Measurements from ENCODE around the gene UTF1. TPM values are rescaled to one million over a fixed set of nuclear protein-coding genes. Genes with fewer than 3 reads are reported as not detected.

UTF1 gene
- total RNA-seq, 6 experiments from 2014 or later, result not detected

DNA sequence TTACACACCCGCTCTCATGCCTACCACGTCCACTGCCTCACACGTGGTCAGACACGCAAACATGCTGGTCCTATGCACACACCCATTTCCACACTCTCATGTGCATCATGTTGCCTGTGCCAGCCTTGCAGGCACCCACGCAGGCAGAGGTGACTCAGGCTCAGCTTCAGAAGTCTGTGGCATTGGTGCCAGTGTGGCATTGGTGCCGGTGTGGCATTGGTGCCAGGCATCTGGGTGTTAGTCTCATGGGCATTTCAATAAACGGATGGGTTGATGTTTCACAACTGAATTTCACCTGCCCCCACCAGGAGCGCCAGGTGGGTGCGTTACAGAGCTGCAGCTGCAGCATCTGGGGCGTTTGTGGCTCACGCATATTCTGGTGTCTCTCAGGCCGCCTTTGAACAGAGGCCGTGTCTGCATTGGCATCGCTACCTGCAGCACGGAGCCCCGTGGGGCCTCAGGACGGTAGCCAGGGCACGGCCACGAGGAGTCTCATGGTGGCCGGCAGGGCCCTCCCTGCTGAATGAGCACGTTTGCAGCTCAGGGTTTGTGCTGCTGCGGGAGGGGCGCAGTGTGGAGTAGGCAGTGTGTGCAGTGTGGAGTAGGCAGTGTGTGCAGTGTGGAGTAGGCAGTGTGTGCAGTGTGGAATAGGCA, 45.3 kb upstream of the UTF1 start:
- TF ChIP-seq, protein P1, sequence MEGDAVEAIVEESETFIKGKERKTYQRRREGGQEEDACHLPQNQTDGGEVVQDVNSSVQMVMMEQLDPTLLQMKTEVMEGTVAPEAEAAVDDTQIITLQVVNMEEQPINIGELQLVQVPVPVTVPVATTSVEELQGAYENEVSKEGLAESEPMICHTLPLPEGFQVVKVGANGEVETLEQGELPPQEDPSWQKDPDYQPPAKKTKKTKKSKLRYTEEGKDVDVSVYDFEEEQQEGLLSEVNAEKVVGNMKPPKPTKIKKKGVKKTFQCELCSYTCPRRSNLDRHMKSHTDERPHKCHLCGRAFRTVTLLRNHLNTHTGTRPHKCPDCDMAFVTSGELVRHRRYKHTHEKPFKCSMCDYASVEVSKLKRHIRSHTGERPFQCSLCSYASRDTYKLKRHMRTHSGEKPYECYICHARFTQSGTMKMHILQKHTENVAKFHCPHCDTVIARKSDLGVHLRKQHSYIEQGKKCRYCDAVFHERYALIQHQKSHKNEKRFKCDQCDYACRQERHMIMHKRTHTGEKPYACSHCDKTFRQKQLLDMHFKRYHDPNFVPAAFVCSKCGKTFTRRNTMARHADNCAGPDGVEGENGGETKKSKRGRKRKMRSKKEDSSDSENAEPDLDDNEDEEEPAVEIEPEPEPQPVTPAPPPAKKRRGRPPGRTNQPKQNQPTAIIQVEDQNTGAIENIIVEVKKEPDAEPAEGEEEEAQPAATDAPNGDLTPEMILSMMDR (IDR thresholded peaks at IDR 0.05), result no peak
- Mint-ChIP-seq H3K4me3 (no peak overlapping the region), H3K4me1 (ENCODE audit: low read depth) (no peaks in the 10 kb centered on the region), H3K9me3 (peaks cover 17% of the 10 kb centered on the region), H3K27ac (no peak overlapping the region), H3K36me3 (ENCODE audit: low read depth) (no peaks in the 10 kb centered on the region; the same call in 1 of the 2 replicates), H3K27me3 (ENCODE audit: insufficient read depth) (peaks cover 9% of the 10 kb centered on the region)
- no peak for DNase-seq

DNA sequence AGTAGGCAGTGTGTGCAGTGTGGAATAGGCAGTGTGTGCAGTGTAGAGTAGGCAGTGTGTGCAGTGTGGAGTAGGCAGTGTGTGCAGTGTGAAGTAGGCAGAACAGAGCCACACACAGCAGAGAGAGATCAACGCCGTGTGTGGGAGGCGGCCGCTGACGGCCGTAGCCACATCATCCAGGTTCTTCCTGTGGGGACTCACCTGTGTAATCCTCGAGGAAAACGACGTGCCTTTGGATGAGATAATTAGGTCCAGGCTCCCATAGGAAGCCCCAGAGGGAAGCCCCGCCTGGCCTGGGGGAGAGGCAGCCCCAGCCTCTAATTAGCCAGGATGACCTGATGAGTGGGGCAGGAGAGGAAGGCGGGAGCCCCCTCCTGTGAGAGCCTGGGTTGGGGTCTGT, 44.6 kb upstream of the UTF1 start:
- Mint-ChIP-seq H3K27me3 (ENCODE audit: insufficient read depth) (peaks cover 7% of the 10 kb centered on the region), H3K27ac (no peak overlapping the region), H3K36me3 (ENCODE audit: low read depth) (no peaks in the 10 kb centered on the region; the same call in 1 of the 2 replicates), H3K4me1 (ENCODE audit: low read depth) (no peaks in the 10 kb centered on the region), H3K4me3 (no peak overlapping the region), H3K9me3 (peaks cover 16% of the 10 kb centered on the region)
- TF ChIP-seq, protein P1 (IDR thresholded peaks at IDR 0.05), result no peak
- no peak for DNase-seq

DNA sequence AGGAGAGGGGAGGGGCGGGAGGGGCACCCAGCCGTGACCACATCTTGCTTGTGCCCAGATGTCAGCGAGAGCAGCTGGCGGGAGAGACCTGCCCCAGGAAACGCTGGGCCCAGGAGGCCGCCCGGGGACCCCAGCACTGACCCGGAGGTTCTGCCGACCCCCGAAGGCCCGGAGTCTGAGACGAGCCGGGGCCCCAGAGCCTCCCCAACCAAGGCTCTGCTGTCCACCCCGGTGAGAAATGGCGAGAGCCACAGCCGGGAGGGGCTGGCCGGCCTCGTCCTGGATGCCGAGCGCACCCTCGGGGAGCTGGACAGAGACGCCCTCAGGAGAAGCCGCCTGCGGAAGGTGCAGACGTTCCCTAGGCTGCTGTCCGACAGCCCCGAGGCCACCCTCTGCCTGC, 44.1 kb upstream of the UTF1 start:
- DNase-seq, result no peak

DNA sequence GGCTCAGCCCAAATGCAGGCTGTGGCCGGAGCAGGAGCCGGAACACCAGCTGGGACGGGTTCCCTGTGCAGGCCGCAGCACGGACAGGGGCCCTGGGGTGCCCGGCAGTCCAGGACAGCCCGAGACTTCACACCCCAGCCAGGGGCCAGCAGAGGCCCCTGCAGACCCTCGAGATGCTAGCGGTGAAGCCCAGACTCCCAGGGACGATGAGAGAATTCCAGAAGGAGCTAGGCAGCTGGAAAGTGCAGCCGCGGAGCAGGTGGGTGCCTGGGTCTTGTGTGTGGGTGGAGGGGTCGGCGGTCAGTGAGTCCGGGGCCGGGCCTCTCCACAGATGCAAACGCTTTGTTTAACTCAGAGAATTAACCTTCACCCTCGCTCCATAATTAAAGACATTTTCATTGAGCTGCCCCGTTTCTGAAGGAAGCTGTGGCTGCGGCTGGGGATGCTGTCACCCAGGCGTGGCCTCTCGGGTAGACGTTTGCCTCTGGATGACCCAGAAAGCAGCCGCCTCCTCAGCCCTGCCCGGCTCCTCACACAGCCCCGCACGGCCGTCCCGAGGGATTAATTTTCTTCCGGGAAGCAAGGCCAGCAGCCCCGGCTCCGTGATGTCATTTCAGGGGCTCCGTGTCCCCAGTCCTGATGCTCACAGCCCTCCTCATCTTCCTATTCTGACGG, 43.5 kb upstream of the UTF1 start:
- DNase-seq, result no peak
- Mint-ChIP-seq H3K4me3 (no peak overlapping the region), H3K36me3 (ENCODE audit: low read depth) (no peaks in the 10 kb centered on the region; the same call in 1 of the 2 replicates), H3K27ac (no peak overlapping the region), H3K4me1 (ENCODE audit: low read depth) (no peaks in the 10 kb centered on the region), H3K9me3 (peaks cover 13% of the 10 kb centered on the region), H3K27me3 (ENCODE audit: insufficient read depth) (peaks cover 11% of the 10 kb centered on the region)
- TF ChIP-seq, protein P1 (IDR thresholded peaks at IDR 0.05), result no peak

More for the DNA sequence above, 44.1 kb upstream of the UTF1 start:
- H3K36me3 Mint-ChIP-seq (ENCODE audit: low read depth), result no peaks in the 10 kb centered on the region; the same call in 1 of the 2 replicates
- no peaks in the 10 kb centered on the region for H3K4me1 Mint-ChIP-seq (ENCODE audit: low read depth)
- TF ChIP-seq, protein P1 (IDR thresholded peaks at IDR 0.05), result no peak
- H3K27ac Mint-ChIP-seq, result no peak overlapping the region
- H3K27me3 Mint-ChIP-seq (ENCODE audit: insufficient read depth), result peaks cover 8% of the 10 kb centered on the region
- H3K4me3 Mint-ChIP-seq, result no peak overlapping the region
- peaks cover 13% of the 10 kb centered on the region for H3K9me3 Mint-ChIP-seq

DNA sequence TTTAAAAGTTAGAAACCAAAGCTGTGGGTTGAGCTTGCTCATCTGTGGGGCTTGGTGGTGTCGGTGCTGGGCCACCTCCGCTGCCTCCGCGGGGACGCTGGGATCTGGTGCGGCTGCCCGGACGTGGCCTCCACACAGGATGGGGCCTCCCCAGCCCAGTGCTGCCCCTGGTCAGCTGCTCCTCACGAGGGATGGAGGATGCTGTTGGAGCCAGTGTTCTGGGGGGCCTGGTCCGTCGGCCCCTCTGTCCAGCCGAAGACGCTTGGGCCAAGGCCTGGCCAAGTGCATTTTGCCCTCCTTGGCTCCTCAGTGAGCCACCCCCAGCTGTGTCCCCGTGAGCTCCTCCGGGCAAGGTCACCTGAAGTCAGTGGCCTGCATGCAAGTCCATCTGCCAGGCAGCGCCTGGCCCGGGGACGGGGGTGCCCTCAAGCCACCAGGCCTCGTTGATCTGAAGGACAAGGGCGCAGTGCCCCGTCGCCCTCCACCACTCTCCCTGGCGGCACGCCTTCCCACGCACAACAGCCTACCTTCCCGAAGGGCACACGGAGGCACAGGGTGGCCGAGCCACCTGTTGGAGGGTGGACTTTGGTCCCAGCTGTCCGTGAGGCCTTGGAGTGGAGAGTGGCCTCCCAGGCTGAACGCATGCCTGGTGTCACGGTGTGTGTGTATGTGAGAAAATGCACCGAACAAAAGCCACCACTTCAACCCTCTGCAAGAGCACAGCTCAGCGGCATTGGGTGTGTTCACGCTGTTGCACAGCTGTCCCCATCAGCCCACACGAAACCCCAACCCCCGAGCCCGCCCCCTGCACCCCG, 42.7 kb upstream of the UTF1 start:
- peaks cover 12% of the 10 kb centered on the region for H3K9me3 Mint-ChIP-seq
- no peak overlapping the region for H3K4me3 Mint-ChIP-seq
- no peaks in the 10 kb centered on the region for H3K4me1 Mint-ChIP-seq (ENCODE audit: low read depth)
- H3K36me3 Mint-ChIP-seq (ENCODE audit: low read depth), result no peaks in the 10 kb centered on the region; the same call in 1 of the 2 replicates
- no peak overlapping the region for H3K27ac Mint-ChIP-seq
- TF ChIP-seq, protein P1 (IDR thresholded peaks at IDR 0.05), result no peak
- peaks cover 11% of the 10 kb centered on the region for H3K27me3 Mint-ChIP-seq (ENCODE audit: insufficient read depth)
- DNase-seq, result no peak

Measured in HFFc6 (cell line).